Liver (tissue), 9 donors: ENCODE results near the gene GUCD1. TPM values are rescaled to one million over a fixed set of nuclear protein-coding genes. Genes with fewer than 3 reads are reported as not detected.

Experiments used
- DNase-seq: peaks from one replicate; pipeline ENCODE4 v3.0.0-alpha.2; 2017; ENCODE audit warnings: low spot score
- H3K27ac ChIP-seq, 2 donors: one replicate each; pipeline ENCODE4 v1.7.0; 2013; ENCODE audit warnings: inconsistent platforms in 2 of 2, low read length in 2 of 2, control low read depth in 1 of 2, low read depth in 1 of 2, mild to moderate bottlenecking in 1 of 2
- H3K27me3 ChIP-seq, 4 donors: one replicate each; pipeline versions ENCODE4 v1.6.1 to v1.7.0; 2013; ENCODE audit warnings: low read length in 3 of 4, inconsistent platforms in 1 of 4, mild to moderate bottlenecking in 1 of 4, moderate library complexity in 1 of 4; ENCODE audit not compliant: control insufficient read depth in 4 of 4, insufficient read depth in 4 of 4
- H3K36me3 ChIP-seq, 4 donors: one replicate each; pipeline versions ENCODE4 v1.6.1 to v1.7.0; 2013; ENCODE audit warnings: low read length in 3 of 4, mild to moderate bottlenecking in 3 of 4, low read depth in 1 of 4, moderate library complexity in 1 of 4; ENCODE audit not compliant: control insufficient read depth in 4 of 4, insufficient read depth in 3 of 4
- H3K4me1 ChIP-seq, 4 donors: one replicate each; pipeline versions ENCODE4 v1.6.1 to v1.7.0; 2013; ENCODE audit warnings: low read length in 3 of 4, mild to moderate bottlenecking in 3 of 4, moderate library complexity in 1 of 4; ENCODE audit not compliant: control insufficient read depth in 4 of 4, insufficient read depth in 4 of 4
- H3K4me3 ChIP-seq, 3 donors: one replicate each; pipeline versions ENCODE4 v1.6.1 to v1.7.0; 2013; ENCODE audit warnings: low read length in 3 of 3, control low read depth in 1 of 3, low read depth in 1 of 3, mild to moderate bottlenecking in 1 of 3
- H3K9ac ChIP-seq, 2 donors: one replicate each; pipeline ENCODE4 v1.7.0; 2013; ENCODE audit warnings: low read length in 2 of 2, mild to moderate bottlenecking in 2 of 2, moderate library complexity in 2 of 2, control low read depth in 1 of 2, low read depth in 1 of 2
- H3K9me3 ChIP-seq, 4 donors: one replicate each; pipeline versions ENCODE4 v1.6.1 to v1.7.0; 2013; ENCODE audit warnings: low read length in 3 of 4; ENCODE audit not compliant: control insufficient read depth in 4 of 4
- EGR1 ChIP-seq, 2 donors: IDR thresholded peaks; 2 replicates each; pipeline ENCODE4 v1.6.1; 2016 to 2018; ENCODE audit warnings: antibody characterized with exemption in 2 of 2, low read depth in 2 of 2
- FOXA1 ChIP-seq: IDR thresholded peaks from 2 replicates; pipeline ENCODE4 v1.6.1; 2016; ENCODE audit warnings: antibody characterized with exemption
- FOXA2 ChIP-seq: IDR thresholded peaks from 2 replicates; pipeline ENCODE4 v1.6.1; 2016; ENCODE audit warnings: antibody characterized with exemption
- GABPA ChIP-seq, 2 donors: IDR thresholded peaks in 1 of 2; conservative IDR thresholded peaks in 1 of 2; 2 replicates each; pipeline ENCODE4 v1.6.1; 2016; ENCODE audit warnings: antibody characterized with exemption in 2 of 2, mild to moderate bottlenecking in 1 of 2, moderate library complexity in 1 of 2
- HNF4A ChIP-seq, 2 donors: conservative IDR thresholded peaks; 2 replicates each; pipeline ENCODE4 v1.6.1; 2016; ENCODE audit warnings: antibody characterized with exemption in 2 of 2, mild to moderate bottlenecking in 2 of 2
- HNF4G ChIP-seq: IDR thresholded peaks from 2 replicates; pipeline ENCODE4 v1.6.1; 2016; ENCODE audit warnings: antibody characterized with exemption
- JUND ChIP-seq, 2 donors: IDR thresholded peaks; 2 replicates each; pipeline ENCODE4 v1.6.1; 2016; ENCODE audit warnings: antibody characterized with exemption in 2 of 2
- MAX ChIP-seq: IDR thresholded peaks from 2 replicates; pipeline ENCODE4 v1.6.1; 2016; ENCODE audit warnings: antibody characterized with exemption
- NR2F2 ChIP-seq: IDR thresholded peaks from 2 replicates; pipeline ENCODE4 v1.6.1; 2016; ENCODE audit warnings: antibody characterized with exemption
- RXRA ChIP-seq, 2 donors: IDR thresholded peaks; 2 replicates each; pipeline ENCODE4 v1.6.1; 2017 to 2018; ENCODE audit warnings: antibody characterized with exemption in 2 of 2, mild to moderate bottlenecking in 1 of 2
- SP1 ChIP-seq: IDR thresholded peaks from 2 replicates; pipeline ENCODE4 v1.6.1; 2018; ENCODE audit warnings: antibody characterized with exemption, mild to moderate bottlenecking
- TAF1 ChIP-seq: conservative IDR thresholded peaks from 2 replicates; pipeline ENCODE4 v1.6.1; 2016; ENCODE audit warnings: antibody characterized with exemption, mild to moderate bottlenecking
- YY1 ChIP-seq: IDR thresholded peaks from 2 replicates; pipeline ENCODE4 v1.6.1; 2016; ENCODE audit warnings: antibody characterized with exemption, mild to moderate bottlenecking
- WGBS: extraction: QIAGEN DNeasy Blood & Tissue Kit; methylation state at CpG from one replicate; pipeline ENCODE4 v1.1.7; 2013; 5-methylcytosine and 5-hydroxymethylcytosine counted together
- polyA plus RNA-seq, 2 donors: library from polyadenylated mRNA; stranded (reverse) in 1 of 2; unstranded in 1 of 2; fragments of 200-250 nt in 1 of 2; fragments of >200 nt in 1 of 2; fragmentation: Nextera tagmentation in 1 of 2; extraction: Ambion mirVana in 1 of 2; gene quantifications; one replicate each; pipeline versions ENCODE4 v1.2.1 to v1.2.3, GENCODE V29; 2013 to 2015
- total RNA-seq, 2 donors: library from RNA; depleted of rRNA; stranded (reverse); fragments of >200 nt; gene quantifications; one replicate each; pipeline ENCODE4 v1.2.3, GENCODE V29; 2014
- TF ChIP-seq, protein P1 (sequence below): fragments of 150-350 bp; IDR thresholded peaks from 2 replicates; pipeline ENCODE4 v1.5.1; 2017; ENCODE audit warnings: improper control_type of control experiment, low read depth, low read length; ENCODE audit not compliant: missing input control
- TF ChIP-seq, protein P2 (sequence below): IDR thresholded peaks from 2 replicates; pipeline ENCODE4 v1.6.1; 2016; ENCODE audit warnings: antibody characterized with exemption
- TF ChIP-seq, protein P3 (sequence below): IDR thresholded peaks from 2 replicates; pipeline ENCODE4 v1.6.1; 2016; ENCODE audit warnings: antibody characterized with exemption
- donor health status: healthy.
- donor health status: healthy.
- donor health status: healthy.
- donor health status: healthy.
- donor health status: healthy.

The GUCD1 gene
- total and polyA plus RNA-seq, 4 donors: 118 to 202 (median 179) TPM

DNA sequence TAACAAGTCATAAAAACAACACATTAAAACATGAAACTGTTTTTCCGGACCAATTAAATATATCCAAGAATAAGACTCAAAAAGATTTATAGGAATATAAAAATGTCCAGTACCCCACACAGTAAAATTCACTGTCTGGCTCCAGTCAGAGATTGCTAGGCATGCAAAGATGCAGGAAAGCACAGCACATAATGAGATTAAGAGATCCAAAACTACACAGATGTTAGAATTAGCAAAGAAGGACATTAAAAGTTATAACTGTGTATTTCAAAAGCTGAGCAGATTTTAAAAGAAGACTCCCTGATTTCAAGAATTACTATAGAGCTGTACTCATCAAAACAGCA lies 24.3 kb upstream of the GUCD1 start:
- Histone ChIP-seq H3K9ac (no peak overlapping the region), H3K27me3 (no peaks in the 10 kb centered on the region), H3K4me3 (no peak overlapping the region), H3K27ac (no peak overlapping the region), H3K9me3 (no peaks in the 10 kb centered on the region), H3K36me3 (peaks cover 0 to 5% (median 2%) of the 10 kb centered on the region in 4 donors), H3K4me1 (peaks cover 6 to 37% (median 26%) of the 10 kb centered on the region in 4 donors)
- 77% methylated on average over 1 of the region's 1 CpG for WGBS
- TF ChIP-seq JUND (IDR thresholded peaks at IDR 0.05) (no peak), SP1 (no peak), FOXA2 (no peak), TAF1 (no peak), EGR1 (IDR thresholded peaks at IDR 0.05; ENCODE audit: low read depth in 2 of 2) (no peak), HNF4A (conservative IDR thresholded peaks at IDR 0.05) (no peak), FOXA1 (no peak), NR2F2 (no peak), GABPA (IDR thresholded peaks at IDR 0.05 in 1 of 2, conservative IDR thresholded peaks at IDR 0.05 in 1 of 2) (no peak), MAX (no peak)
- TF ChIP-seq, protein P1, sequence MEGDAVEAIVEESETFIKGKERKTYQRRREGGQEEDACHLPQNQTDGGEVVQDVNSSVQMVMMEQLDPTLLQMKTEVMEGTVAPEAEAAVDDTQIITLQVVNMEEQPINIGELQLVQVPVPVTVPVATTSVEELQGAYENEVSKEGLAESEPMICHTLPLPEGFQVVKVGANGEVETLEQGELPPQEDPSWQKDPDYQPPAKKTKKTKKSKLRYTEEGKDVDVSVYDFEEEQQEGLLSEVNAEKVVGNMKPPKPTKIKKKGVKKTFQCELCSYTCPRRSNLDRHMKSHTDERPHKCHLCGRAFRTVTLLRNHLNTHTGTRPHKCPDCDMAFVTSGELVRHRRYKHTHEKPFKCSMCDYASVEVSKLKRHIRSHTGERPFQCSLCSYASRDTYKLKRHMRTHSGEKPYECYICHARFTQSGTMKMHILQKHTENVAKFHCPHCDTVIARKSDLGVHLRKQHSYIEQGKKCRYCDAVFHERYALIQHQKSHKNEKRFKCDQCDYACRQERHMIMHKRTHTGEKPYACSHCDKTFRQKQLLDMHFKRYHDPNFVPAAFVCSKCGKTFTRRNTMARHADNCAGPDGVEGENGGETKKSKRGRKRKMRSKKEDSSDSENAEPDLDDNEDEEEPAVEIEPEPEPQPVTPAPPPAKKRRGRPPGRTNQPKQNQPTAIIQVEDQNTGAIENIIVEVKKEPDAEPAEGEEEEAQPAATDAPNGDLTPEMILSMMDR: no peak
- TF ChIP-seq, protein P2, sequence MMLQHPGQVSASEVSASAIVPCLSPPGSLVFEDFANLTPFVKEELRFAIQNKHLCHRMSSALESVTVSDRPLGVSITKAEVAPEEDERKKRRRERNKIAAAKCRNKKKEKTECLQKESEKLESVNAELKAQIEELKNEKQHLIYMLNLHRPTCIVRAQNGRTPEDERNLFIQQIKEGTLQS: no peak
- DNase-seq: no peak

DNA sequence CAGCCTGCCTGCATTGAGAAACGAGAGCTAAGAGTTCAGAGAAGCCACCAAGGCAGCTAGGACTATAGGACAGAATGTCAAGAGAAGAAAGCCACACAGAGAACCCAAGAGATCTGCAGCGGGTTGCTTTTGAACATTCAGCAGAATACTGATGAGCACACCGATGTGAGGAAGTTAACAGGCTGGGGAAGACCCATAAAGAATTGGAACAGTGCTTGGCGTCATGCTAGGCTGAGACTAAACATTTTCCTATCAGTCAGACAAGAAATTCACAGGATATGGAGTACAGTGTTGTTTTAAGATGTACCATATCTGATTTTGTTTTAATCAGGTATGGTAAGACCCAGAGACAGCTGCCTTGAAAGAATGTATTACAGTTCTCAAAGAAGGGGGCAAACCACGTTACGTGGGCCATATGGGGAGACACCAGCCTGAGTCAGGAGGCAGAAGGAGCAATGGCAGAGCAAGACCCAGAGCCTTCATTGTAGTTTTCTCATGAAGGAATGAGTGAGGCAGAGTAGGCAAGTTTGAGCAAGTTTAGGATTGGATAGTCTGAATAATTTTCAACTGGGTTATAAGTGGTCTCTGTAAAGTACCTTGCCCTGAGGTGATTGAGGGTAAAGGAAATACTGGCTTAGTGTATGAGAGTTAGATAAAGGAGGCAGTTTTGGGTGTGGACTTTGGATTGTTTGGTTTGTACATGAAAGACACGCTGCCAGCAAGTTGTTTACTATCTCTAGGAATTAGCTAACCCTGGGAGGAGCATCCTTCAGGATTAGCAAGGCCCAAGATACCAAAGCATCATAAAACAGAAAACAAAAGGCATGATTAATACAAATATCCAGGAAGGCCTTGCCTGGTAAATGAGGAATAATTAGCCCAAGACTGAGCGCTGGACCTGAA lies 23.7 kb upstream of the GUCD1 start:
- peaks cover 4 to 31% (median 24%) of the 10 kb centered on the region in 4 donors for H3K4me1 ChIP-seq
- no peak for DNase-seq
- 72% methylated on average over 8 of the region's 8 CpGs for WGBS
- no peak overlapping the region for H3K4me3 ChIP-seq
- H3K9me3 ChIP-seq: no peaks in the 10 kb centered on the region
- H3K9ac ChIP-seq: no peak overlapping the region
- TF ChIP-seq HNF4G (peak; percentile 46), JUND (IDR thresholded peaks at IDR 0.05) (peak in 1 of 2 donors; percentile 10), SP1 (peak; percentile 37), HNF4A (conservative IDR thresholded peaks at IDR 0.05) (peak; percentile 71 to 80), YY1 (no peak), GABPA (IDR thresholded peaks at IDR 0.05 in 1 of 2, conservative IDR thresholded peaks at IDR 0.05 in 1 of 2) (no peak), NR2F2 (no peak), FOXA2 (peak; percentile 55), RXRA (IDR thresholded peaks at IDR 0.05) (peak; percentile 9 to 40)
- TF ChIP-seq, protein P3, sequence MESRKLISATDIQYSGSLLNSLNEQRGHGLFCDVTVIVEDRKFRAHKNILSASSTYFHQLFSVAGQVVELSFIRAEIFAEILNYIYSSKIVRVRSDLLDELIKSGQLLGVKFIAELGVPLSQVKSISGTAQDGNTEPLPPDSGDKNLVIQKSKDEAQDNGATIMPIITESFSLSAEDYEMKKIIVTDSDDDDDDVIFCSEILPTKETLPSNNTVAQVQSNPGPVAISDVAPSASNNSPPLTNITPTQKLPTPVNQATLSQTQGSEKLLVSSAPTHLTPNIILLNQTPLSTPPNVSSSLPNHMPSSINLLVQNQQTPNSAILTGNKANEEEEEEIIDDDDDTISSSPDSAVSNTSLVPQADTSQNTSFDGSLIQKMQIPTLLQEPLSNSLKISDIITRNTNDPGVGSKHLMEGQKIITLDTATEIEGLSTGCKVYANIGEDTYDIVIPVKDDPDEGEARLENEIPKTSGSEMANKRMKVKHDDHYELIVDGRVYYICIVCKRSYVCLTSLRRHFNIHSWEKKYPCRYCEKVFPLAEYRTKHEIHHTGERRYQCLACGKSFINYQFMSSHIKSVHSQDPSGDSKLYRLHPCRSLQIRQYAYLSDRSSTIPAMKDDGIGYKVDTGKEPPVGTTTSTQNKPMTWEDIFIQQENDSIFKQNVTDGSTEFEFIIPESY: no peak
- H3K36me3 ChIP-seq: peaks cover 0 to 9% (median 3%) of the 10 kb centered on the region in 4 donors
- H3K27me3 ChIP-seq: no peaks in the 10 kb centered on the region
- peak overlapping the region; percentile 1 to 23 for H3K27ac ChIP-seq
